Measurements from ENCODE around the gene GPAT2. TPM values are rescaled to one million over a fixed set of nuclear protein-coding genes. Genes with fewer than 3 reads are reported as not detected.
"Not testable (repeated sequence)": the region's sequence is repeated elsewhere in the genome, so short reads cannot be mapped to it uniquely, and the experiment has no call there.

The GPAT2 gene
- total RNA-seq, 4 donors from 2014 or later: 1.4 to 3.7 (median 2.7) TPM

GRCh38 chr2:96033997-96034396 lies 719 bp downstream of the GPAT2 start:
- H3K9me3 ChIP-seq; in situ Hi-C loops (cut with MboI; ENCODE audit: low pct_ligation_motif_present in 1 of 4, low pct_unique_long_range_greater_than_20kb in 1 of 4, low sequenced_read_pairs in 3 of 4); H3K36me3 ChIP-seq; DNase-seq; H3K4me3 ChIP-seq; H3K27ac ChIP-seq; H3K27me3 ChIP-seq; intact Hi-C loops (cut with DNase I; ENCODE audit: low total_unique reads); H3K4me1 ChIP-seq: not testable (repeated sequence)
- WGBS, 2 donors (ENCODE audit: low coverage in 1 of 2): 40% methylated on average over 1 of the region's 9 CpGs; no CpG with 5 or more reads in 1 of the 2 donors

GRCh38 chr2:96027725-96028325 lies 6.9 kb downstream of the GPAT2 start:
- H3K27me3 ChIP-seq; H3K27ac ChIP-seq; DNase-seq; H3K4me1 ChIP-seq; H3K36me3 ChIP-seq; intact Hi-C loops (cut with DNase I; ENCODE audit: low total_unique reads); in situ Hi-C loops (cut with MboI; ENCODE audit: low pct_ligation_motif_present in 1 of 4, low pct_unique_long_range_greater_than_20kb in 1 of 4, low sequenced_read_pairs in 3 of 4); H3K9me3 ChIP-seq; H3K4me3 ChIP-seq: not testable (repeated sequence)
- WGBS, 2 donors (ENCODE audit: low coverage in 1 of 2): no CpG with 5 or more reads among the region's 16 CpGs

GRCh38 chr2:96025755-96026154 lies 9.0 kb downstream of the GPAT2 start:
- H3K4me1 ChIP-seq; H3K36me3 ChIP-seq; H3K27ac ChIP-seq; in situ Hi-C loops (cut with MboI; ENCODE audit: low pct_ligation_motif_present in 1 of 4, low pct_unique_long_range_greater_than_20kb in 1 of 4, low sequenced_read_pairs in 3 of 4); intact Hi-C loops (cut with DNase I; ENCODE audit: low total_unique reads); DNase-seq; H3K4me3 ChIP-seq; H3K27me3 ChIP-seq; H3K9me3 ChIP-seq: not testable (repeated sequence)
- WGBS, 2 donors (ENCODE audit: low coverage in 1 of 2): 90% methylated on average over 5 of the region's 6 CpGs; no CpG with 5 or more reads in 1 of the 2 donors

- Histone ChIP-seq H3K27ac (no peak overlapping the region), H3K4me3 (no peak overlapping the region), H3K9me3 (no peaks in the 10 kb centered on the region), H3K36me3 (no peaks in the 10 kb centered on the region), H3K4me1 (no peaks in the 10 kb centered on the region), H3K27me3 (no peaks in the 10 kb centered on the region)
- intact Hi-C loops (cut with DNase I; ENCODE audit: low total_unique reads) (no loop called here), in situ Hi-C loops (cut with MboI; ENCODE audit: low pct_ligation_motif_present in 1 of 4, low pct_unique_long_range_greater_than_20kb in 1 of 4, low sequenced_read_pairs in 3 of 4) (no loop called here)
- no peak for TF ChIP-seq CTCF (IDR thresholded peaks at IDR 0.05)
- no peak for TF ChIP-seq EP300 (IDR thresholded peaks at IDR 0.05; ENCODE audit: low read depth)
- no peak for TF ChIP-seq POLR2A (IDR thresholded peaks at IDR 0.05)
- TF ChIP-seq POLR2AphosphoS5 (IDR thresholded peaks at IDR 0.05): no peak
- 88% methylated on average over 4 of the region's 4 CpGs; no CpG with 5 or more reads in 1 of the 2 donors for WGBS, 2 donors (ENCODE audit: low coverage in 1 of 2)
- no peak for DNase-seq
Measured at GRCh38 chr2:96025194-96025492, 9.6 kb downstream of the GPAT2 start.

- in situ Hi-C loops (cut with MboI; ENCODE audit: low pct_ligation_motif_present in 1 of 4, low pct_unique_long_range_greater_than_20kb in 1 of 4, low sequenced_read_pairs in 3 of 4): loop anchor here (25.0 kb wide), 4 partner anchors 88 to 488 kb away; partner anchors contain the start of genes ADRA2B (in 3 of the 4), CIAO1 (in 1 of the 4), NEURL3 (in 1 of the 4) and TMEM127 (in 1 of the 4)
Measured at GRCh38 chr2:96024336-96025193, 10.2 kb downstream of the GPAT2 start.

GRCh38 chr2:96023701-96024100 lies 11.0 kb downstream of the GPAT2 start:
- H3K27ac ChIP-seq; H3K4me3 ChIP-seq; H3K9me3 ChIP-seq; H3K27me3 ChIP-seq; intact Hi-C loops (cut with DNase I; ENCODE audit: low total_unique reads); DNase-seq; H3K36me3 ChIP-seq; H3K4me1 ChIP-seq: not testable (repeated sequence)
- 87 to 100% methylated on average over 3 to 5 of the region's 7 CpGs for WGBS, 2 donors (ENCODE audit: low coverage in 1 of 2)
- in situ Hi-C loops (cut with MboI; ENCODE audit: low pct_ligation_motif_present in 1 of 4, low pct_unique_long_range_greater_than_20kb in 1 of 4, low sequenced_read_pairs in 3 of 4): loop anchor here (25.0 kb wide), 4 partner anchors 89 to 489 kb away; partner anchors contain the start of genes ADRA2B (in 3 of the 4), CIAO1 (in 1 of the 4), NEURL3 (in 1 of the 4) and TMEM127 (in 1 of the 4)

More at GRCh38 chr2:96024336-96025193, 10.2 kb downstream of the GPAT2 start:
- WGBS, 2 donors (ENCODE audit: low coverage in 1 of 2): 92% methylated on average over 22 of the region's 27 CpGs; no CpG with 5 or more reads in 1 of the 2 donors
- DNase-seq: no peak
- TF ChIP-seq POLR2A (IDR thresholded peaks at IDR 0.05): no peak
- no peak for TF ChIP-seq CTCF (IDR thresholded peaks at IDR 0.05)
- TF ChIP-seq EP300 (IDR thresholded peaks at IDR 0.05; ENCODE audit: low read depth): no peak
- TF ChIP-seq POLR2AphosphoS5 (IDR thresholded peaks at IDR 0.05): no peak
- H3K27ac ChIP-seq: no peak overlapping the region
- H3K4me3 ChIP-seq: no peak overlapping the region
- H3K9me3 ChIP-seq: no peaks in the 10 kb centered on the region
- no peaks in the 10 kb centered on the region for H3K4me1 ChIP-seq
- intact Hi-C loops (cut with DNase I; ENCODE audit: low total_unique reads): no loop called here
- H3K27me3 ChIP-seq: no peaks in the 10 kb centered on the region
- H3K36me3 ChIP-seq: no peaks in the 10 kb centered on the region
